HG02798 (cell line): ENCODE data around the gene RHCE.
"Not testable (repeated sequence)": the region's sequence is repeated elsewhere in the genome, so short reads cannot be mapped to it uniquely, and the experiment has no call there.

Experiments
- ATAC-seq: cut with Tn5 transposase; IDR thresholded peaks from one replicate; pipeline ENCODE4 v1.9.1; 2021; ENCODE audit warnings: mild to moderate bottlenecking; ENCODE audit not compliant: unreplicated experiment, poor library complexity

The RHCE gene

GRCh38 chr1:25356441-25356840, 64.2 kb downstream of the RHCE start:
- ATAC-seq: no peak

- no peak for ATAC-seq
These were observed 64.7 kb downstream of the RHCE start for GRCh38 chr1:25355841-25356395.

GRCh38 chr1:25349606-25350005, 71.0 kb downstream of the RHCE start:
- no peak for ATAC-seq

- ATAC-seq: no peak
These were observed 73.1 kb downstream of the RHCE start for GRCh38 chr1:25347556-25347955.

- ATAC-seq: no peak
These were observed 76.8 kb downstream of the RHCE start for GRCh38 chr1:25343872-25344271.

GRCh38 chr1:25342846-25343245, 77.8 kb downstream of the RHCE start:
- no peak for ATAC-seq

GRCh38 chr1:25341746-25342145, 78.9 kb downstream of the RHCE start:
- no peak for ATAC-seq

GRCh38 chr1:25338986-25339385, 81.6 kb downstream of the RHCE start:
- no peak for ATAC-seq

GRCh38 chr1:25338188-25338981, 82.2 kb downstream of the RHCE start, which contains the start of gene TMEM50A:
Gene TMEM50A (plus strand): TSS chr1:25338334. CDS start chr1:25340487, 2,153 bp downstream.
- ATAC-seq: peak; percentile 72

- ATAC-seq: peak; percentile 49
These were observed 83.0 kb downstream of the RHCE start for GRCh38 chr1:25337483-25338187.

- peak; percentile 29 for ATAC-seq
These were observed 83.7 kb downstream of the RHCE start for GRCh38 chr1:25336922-25337354.

- not testable (repeated sequence) for ATAC-seq
These were observed 90.7 kb downstream of the RHCE start for GRCh38 chr1:25329950-25330349.

GRCh38 chr1:25329336-25329735, 91.3 kb downstream of the RHCE start:
- ATAC-seq: not testable (repeated sequence)

- ATAC-seq: not testable (repeated sequence)
These were observed 91.8 kb downstream of the RHCE start for GRCh38 chr1:25328791-25329185.

- not testable (repeated sequence) for ATAC-seq
These were observed 92.5 kb downstream of the RHCE start for GRCh38 chr1:25327864-25328790.

- ATAC-seq: not testable (repeated sequence)
These were observed 96.2 kb downstream of the RHCE start for GRCh38 chr1:25324407-25324806.

GRCh38 chr1:25322127-25322526, 98.5 kb downstream of the RHCE start:
- not testable (repeated sequence) for ATAC-seq

GRCh38 chr1:25320314-25320938, 100.2 kb downstream of the RHCE start:
- not testable (repeated sequence) for ATAC-seq

- not testable (repeated sequence) for ATAC-seq
These were observed 107.7 kb downstream of the RHCE start for GRCh38 chr1:25312806-25313470.
